HG02763 (cell line): ENCODE results near the gene PSMD1.

ENCODE experiments used
- ATAC-seq: cut with Tn5 transposase; IDR thresholded peaks from one replicate; pipeline ENCODE4 v1.9.1; 2021; ENCODE audit warnings: mild to moderate bottlenecking, moderate library complexity; ENCODE audit not compliant: unreplicated experiment

PSMD1 gene

DNA sequence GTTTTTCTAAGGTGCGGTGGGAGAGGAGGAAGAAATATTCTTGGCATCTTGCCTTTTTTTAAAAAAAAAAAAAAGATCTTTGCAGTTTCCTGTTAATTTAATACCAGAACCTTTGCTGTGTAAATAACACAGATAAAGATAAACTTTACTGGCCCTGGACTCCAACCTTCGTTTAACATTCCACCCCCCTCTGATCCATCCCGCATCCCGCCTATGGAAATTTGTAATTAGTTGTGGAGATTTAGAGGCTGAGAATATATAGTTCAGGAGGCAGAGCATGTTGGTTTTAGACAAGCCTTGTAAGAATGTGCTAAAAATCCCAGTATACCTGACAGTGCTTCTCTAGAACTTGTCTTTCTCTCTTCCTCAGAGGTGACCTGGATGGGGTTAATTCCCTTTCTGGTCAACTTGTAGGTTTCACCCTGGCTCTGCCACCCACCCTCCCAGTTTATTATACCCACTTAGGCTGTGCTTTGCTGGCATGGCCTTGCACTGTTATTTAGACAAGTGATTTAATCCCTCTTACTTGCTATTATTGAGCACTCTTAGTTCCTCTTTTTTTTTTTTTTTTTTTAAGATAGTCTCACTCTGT lies 22.3 kb upstream of the PSMD1 start:
- ATAC-seq: no peak

DNA sequence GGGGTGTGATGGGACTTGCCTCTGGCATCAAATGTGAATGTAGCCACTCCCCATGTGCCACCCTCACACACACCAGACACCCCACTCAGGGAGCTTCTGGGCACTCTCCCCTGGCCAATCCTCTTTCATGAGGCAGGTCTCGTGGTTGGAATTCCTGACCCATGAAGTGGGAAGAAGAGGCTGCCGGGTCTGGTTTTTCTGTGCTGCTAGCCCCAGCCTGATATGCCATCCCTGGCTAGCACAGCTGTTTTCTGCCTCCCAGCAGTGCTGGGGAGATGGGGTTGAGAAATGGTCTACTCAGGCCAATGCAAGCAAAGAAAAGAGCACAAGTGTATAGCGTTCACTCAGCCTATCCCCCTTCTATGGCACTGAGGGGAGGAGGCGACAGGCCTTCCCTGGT lies 20.5 kb upstream of the PSMD1 start:
- no peak for ATAC-seq

DNA sequence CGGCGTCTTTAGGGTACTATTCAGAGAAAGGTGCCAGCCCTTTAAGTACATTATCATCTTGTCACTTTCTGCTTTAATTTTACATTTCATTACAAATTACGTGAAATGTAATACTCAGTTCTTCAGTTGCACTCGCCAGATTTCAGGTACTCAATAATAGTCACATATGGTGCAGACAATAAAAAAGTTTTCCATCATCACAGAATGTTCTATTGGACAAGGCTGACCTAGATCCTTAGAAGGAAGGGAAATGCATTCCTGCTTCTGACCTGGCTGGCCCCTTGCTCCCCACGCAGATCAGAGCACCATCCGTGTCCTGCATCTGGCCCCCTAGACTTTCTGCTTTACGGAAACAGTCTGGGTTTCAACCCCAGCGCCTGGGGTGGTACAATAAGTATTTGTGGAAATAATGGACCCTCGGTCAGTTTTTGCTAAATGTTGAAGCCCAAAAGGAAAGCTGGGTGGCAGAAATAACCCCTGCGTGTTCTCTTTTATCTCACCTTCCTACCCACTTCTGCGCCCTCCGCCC lies 20.0 kb upstream of the PSMD1 start:
- no peak for ATAC-seq

GRCh38 chr2:231037202-231037730 lies 19.4 kb upstream of the PSMD1 start, which contains the start of gene C2orf72:
Gene C2orf72 (plus strand): TSS chr2:231037523. CDS start chr2:231037566, 43 bp downstream.
- ATAC-seq: no peak

DNA sequence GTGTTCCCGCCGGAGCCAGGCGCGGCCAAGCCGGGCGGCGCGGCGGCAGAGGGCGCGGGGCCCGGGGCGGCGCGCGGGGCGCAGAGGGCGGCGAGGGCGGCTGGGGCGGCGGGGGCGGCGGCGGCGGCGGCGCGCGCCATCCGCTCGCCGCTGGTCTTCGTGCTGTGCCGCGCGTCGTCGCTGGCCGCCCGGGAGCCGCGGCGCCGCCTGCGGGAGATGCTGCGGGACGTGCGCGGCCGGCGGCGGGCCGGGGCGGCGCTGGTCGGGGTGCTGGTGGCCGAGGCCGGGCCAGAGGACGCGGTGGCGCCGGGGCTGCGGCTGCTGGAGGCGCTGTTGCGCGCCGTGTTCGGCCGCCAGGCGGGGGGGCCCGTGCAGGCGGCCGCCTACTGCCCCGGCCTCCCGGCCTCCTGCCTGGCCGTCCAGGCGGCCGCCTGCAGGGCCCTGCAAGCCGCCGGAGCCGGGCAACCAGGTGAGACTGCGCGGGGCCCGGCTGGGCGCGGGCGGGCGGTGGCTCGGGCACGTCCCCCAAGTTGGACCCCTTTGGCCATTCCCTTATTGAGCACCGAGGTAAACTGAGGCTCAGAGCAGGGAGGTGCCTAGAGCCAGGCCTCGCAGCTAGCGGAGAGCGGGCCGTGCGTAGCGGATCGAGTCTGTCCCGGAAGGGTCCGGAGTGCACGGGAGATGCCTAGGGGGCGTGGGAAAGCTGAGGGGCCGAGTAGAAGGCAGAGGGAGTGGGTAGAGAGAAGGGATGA lies 18.8 kb upstream of the PSMD1 start:
- no peak for ATAC-seq

GRCh38 chr2:231038483-231039293 lies 18.0 kb upstream of the PSMD1 start:
- no peak for ATAC-seq

DNA sequence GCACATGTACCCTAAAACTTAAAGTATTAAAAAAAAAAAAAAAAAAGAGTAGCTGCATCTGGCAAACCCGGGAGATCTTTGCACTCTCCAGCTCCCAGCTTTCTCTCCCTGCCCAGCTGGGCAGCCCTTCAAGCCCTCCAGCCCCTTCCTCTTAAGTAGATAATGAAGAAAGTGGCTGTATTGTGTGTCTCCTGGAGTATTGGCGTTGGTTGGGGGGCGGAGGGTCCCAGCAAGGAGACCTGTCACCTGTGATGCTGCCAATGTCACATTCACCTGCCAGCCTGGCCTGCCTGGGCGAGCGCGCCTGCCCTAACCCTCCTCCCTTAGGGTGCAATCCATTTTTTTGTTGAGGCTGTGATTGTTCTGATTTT lies 17.4 kb upstream of the PSMD1 start:
- ATAC-seq: no peak

- ATAC-seq: no peak
Measured at GRCh38 chr2:231039821-231040364, 16.8 kb upstream of the PSMD1 start.

DNA sequence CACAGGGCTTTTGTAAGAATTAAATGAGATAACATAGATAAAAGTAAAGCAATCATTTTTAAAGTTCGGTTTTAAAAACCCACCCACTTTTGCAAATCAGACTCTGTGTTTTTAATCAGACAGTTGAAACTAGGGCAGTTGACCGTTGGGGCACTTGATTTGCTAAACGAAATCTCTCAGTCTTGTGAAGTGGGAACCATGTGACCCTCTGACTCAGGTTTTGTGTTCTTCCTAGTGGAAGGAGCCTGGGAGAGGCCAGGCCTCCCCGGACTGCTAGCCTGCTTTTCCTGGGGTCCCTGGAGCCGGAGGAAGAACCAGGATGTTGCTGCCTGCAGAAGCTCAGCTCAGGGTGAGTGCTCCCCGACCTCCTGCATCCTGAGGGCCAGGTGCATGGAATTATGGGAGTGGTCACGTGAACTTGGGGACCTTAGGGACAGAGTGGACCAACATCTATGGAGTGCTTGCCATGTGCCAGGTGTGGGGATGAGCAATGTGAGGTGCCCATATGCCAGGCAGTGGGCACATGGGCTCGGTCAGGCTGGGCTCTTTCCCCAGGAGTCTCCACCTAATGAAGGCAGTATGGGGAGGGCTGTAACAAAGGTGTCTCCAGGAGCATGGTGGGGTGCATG lies 15.5 kb upstream of the PSMD1 start:
- ATAC-seq: no peak

- no peak for ATAC-seq
Measured at GRCh38 chr2:231043796-231044195, 12.9 kb upstream of the PSMD1 start.

- no peak for ATAC-seq
Measured at GRCh38 chr2:231046916-231047273, 9.8 kb upstream of the PSMD1 start.

DNA sequence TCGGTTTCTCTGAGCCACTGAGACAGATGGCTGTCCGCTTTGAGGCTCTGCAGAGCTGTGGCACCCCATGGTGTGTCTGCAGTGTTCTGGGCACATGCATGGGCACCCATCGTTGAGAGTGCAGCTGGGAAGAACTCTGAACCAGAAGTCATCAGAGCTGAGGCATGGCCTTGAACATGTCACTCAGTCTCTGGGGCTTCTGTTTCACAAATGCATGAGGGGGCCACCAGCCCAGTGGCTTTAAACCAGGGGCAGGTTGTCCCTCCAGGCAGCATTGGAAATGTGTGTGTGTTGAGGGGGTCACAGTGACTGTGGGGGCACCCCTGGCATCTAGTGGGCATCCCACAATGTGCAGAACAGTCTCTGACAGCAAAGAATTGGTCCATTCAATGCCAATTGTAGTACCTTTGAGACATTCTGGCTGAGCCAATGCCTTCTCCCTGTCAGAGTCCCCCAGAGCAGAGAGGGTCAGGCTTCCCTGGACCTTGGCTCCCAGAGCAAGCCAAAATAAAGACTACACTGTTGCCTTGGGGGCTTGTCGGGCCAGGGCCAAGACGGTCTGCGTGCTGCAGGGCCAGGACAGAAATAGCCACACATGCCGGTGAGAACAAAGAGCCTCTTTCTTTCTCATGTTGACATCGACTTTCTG lies 9.3 kb upstream of the PSMD1 start:
- no peak for ATAC-seq

DNA sequence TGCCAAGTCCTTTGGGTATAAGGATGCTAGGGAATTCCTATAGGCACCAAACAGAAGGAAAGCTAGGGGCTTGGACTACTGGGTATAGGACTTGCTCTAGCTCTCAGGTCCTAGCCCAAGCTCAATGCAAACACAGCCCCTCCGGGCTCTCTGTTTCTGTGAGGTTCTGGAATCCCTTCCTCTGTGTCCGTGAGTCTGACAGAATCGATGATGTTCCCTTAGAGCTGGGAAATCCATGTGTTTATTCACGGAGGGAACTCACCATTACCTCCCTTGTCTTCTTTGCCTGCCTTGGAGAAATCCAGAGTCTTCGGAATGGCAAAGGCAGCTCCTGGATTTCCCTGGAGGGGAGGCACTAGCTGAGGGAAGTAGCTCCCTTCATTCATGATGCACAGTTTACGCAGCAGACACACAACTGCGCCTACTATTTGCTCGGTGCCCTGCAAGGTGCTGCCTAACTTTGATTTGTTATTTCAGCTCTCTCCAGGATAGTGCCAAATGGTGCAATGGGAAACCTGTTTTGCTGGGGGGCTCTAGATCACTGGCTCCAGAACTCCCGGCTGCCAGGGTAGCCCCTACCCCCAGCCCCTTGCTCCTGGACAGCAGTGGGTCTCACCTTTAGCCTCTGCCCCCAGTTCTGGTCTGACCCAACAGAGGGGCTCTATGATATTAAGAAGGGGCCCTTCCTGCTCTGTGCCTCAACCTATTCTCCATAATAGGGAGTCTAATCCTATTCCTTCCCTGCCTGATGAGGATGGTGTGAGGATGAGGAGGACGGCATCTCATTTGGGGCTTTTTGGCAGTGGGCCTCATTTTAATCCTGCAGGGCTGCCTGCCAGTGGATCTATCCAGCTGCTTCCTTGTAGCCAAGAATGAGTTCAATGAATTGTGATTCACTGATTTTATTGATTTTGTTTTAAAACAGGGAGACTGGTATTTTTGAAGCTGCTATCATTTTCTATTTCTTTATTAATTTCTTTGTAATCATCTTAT lies 8.4 kb upstream of the PSMD1 start:
- no peak for ATAC-seq

DNA sequence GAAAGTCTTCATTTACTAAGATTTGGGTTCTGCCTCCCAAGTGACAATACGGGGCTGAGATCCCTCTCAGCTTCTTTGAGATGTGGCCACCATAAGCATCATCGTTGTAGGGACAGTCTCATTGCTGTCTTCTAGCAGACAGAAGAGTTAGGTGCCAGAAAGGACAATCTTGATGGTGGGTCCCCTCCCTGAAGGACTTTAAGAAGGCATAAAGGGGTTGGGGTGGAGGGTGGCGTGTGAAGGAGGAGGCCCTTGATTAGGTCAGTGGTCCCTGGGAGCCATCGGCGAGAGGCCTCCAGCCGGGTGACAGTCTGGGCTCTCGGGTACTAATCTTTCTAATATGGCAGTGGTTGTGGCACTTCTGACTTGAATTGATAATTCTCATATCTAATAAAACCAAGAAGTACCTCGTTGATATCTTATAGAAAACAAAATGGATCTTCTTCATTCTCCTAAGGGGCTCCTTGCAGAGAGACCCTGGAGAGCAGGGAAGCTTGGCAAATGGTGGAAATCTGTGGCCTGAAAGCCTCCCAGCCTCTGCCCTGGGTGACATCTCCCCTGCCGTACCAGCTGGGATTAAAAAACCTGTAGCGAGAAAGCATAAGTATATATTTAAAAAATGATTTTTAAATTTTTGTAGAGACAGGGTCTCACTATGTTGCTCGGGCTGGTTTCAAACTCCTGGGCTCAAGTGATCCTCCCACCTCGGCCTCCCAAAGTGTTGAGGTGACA lies 7.2 kb upstream of the PSMD1 start:
- ATAC-seq: no peak

DNA sequence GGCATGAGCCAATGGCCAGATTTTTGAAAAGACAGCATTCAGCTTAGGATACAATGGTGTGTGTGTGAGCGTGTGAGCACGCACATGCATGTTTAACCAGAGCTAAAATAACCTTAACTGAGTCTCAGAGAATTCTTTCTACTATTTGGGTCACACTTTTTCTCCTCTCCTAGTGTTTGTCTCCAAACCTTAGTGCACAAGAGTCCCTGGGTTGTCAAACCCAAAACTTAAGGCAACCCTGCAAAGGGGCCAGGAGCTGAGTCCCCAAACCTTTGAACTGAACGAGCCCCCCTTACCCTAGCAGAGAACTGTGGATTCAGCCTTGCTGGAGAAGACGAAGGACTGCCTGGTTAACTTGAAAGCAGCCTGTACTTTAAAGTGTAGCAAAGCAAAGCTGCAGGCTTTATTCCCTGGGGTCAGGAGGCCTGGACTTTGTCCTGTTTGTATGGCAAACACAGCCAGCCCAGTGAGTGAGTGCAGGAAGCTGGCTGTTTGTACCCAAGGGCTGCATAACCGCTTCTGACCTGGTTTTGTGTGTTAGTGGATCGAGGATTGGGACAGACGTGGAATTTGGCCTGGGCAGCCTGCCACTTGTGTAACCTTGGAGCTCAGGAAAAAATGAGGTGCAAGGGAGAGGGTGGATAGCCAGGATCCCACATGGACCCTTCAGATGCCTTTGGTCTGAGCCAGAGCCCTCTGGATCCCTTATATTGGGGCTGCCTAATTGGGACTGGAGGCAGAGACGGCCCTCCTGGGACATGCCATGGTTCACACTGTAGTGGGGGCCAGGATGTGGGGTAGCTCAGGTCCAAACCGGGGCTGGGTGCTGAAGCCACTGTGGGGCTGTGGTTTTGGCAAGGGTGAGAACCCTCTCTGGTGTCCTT lies 6.4 kb upstream of the PSMD1 start:
- ATAC-seq: no peak

- no peak for ATAC-seq
Measured at GRCh38 chr2:231051116-231051515, 5.6 kb upstream of the PSMD1 start.
